BJ (cell line): ENCODE results near the gene NTN3. TPM values are rescaled to one million over a fixed set of nuclear protein-coding genes. Genes with fewer than 3 reads are reported as not detected.

Experiments used
- CTCF ChIA-PET: fragments of 350-600 bp; formaldehyde crosslinking; extraction: SDS; loops from one replicate; lab custom pipeline; 2021; ENCODE audit warnings: antibody characterized with exemption, inconsistent platforms; lab: Yijun Ruan, JAX
- POLR2A ChIA-PET: fragments of 300-600 bp; sonication (Branson Sonifier 250); formaldehyde crosslinking; extraction: SDS; loops from one replicate; lab custom pipeline; 2021; ENCODE audit warnings: antibody characterized with exemption; lab: Charles Lee
- DNase-seq: peaks from one replicate; pipeline ENCODE4 v3.0.0-alpha.2; 2011; ENCODE audit warnings: low read depth
- H3K27me3 ChIP-seq: 2 replicates; pipeline ENCODE4 v1.6.0; 2011; ENCODE audit warnings: low read length; ENCODE audit not compliant: control insufficient read depth, insufficient read depth
- H3K36me3 ChIP-seq: 2 replicates; pipeline ENCODE4 v1.5.1; 2011; ENCODE audit warnings: low read length; ENCODE audit not compliant: control insufficient read depth, insufficient read depth
- H3K4me3 ChIP-seq: 2 replicates; pipeline ENCODE4 v1.5.1; 2011; ENCODE audit warnings: low read depth, mild to moderate bottlenecking, control low read depth, low read length
- polyA plus RNA-seq: library from polyadenylated mRNA; depleted of rRNA; stranded (reverse); fragments of >200 nt; gene quantifications from 2 replicates; pipeline ENCODE4 v1.2.3, GENCODE V29; 2011
- TF ChIP-seq, protein P1 (sequence below): IDR thresholded peaks from 2 replicates; pipeline ENCODE4 v1.5.1; 2011; ENCODE audit warnings: low read depth, mild to moderate bottlenecking, control low read depth, inconsistent platforms, low read length, moderate library complexity; ENCODE audit not compliant: insufficient read depth

The NTN3 gene
- polyA plus RNA-seq, 1 experiment = 0.09 TPM

- POLR2A ChIA-PET = no interaction called here
- no peak overlapping the region for H3K4me3 ChIP-seq
- TF ChIP-seq, protein P1, sequence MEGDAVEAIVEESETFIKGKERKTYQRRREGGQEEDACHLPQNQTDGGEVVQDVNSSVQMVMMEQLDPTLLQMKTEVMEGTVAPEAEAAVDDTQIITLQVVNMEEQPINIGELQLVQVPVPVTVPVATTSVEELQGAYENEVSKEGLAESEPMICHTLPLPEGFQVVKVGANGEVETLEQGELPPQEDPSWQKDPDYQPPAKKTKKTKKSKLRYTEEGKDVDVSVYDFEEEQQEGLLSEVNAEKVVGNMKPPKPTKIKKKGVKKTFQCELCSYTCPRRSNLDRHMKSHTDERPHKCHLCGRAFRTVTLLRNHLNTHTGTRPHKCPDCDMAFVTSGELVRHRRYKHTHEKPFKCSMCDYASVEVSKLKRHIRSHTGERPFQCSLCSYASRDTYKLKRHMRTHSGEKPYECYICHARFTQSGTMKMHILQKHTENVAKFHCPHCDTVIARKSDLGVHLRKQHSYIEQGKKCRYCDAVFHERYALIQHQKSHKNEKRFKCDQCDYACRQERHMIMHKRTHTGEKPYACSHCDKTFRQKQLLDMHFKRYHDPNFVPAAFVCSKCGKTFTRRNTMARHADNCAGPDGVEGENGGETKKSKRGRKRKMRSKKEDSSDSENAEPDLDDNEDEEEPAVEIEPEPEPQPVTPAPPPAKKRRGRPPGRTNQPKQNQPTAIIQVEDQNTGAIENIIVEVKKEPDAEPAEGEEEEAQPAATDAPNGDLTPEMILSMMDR = no peak
- CTCF ChIA-PET = interaction anchor here (0.6 to 1.1 kb wide), 2 partner anchors 70 to 103 kb away, joined by 3 to 4 read pairs; partner anchors contain the start of gene ABCA3
- peaks cover 19% of the 10 kb centered on the region for H3K36me3 ChIP-seq
- DNase-seq = no peak
- no peaks in the 10 kb centered on the region for H3K27me3 ChIP-seq
Measured at GRCh38 chr16:2443555-2443954, 27.5 kb upstream of the NTN3 start.

DNA sequence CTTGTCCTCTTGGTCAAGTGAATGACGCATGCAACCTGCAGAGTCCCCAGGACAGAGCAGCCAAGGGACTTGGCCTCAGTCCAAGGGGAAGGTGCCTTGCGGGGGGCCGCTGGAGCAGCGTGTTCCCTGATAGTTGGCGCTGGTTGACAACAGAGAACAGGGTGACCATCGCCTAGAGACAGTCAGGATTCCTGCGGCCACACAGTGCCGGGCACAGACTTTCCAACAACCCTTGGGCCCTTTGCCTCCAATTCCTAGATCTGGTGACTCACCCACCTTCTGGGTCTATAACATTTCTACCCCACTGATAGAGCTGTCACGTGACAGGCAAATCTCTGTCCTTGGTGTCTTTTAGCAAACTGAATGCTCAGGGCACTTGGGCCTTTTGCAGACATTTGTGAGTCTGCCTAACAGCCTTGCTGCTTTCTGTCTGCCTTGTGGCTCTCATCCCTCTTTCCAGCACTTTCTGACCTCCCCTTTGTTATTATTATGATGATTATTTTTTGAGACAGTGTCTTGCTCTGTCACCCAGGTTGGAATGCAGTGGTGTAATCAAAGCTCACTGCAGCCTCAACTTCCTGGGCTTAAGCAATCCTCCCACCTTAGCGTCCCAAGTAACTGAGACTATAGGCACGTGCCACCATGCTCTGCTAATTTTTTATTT lies 23.0 kb upstream of the NTN3 start:
- ChIA-PET POLR2A (no interaction called here), CTCF (no interaction called here)
- H3K4me3 ChIP-seq = no peak overlapping the region
- no peak for DNase-seq
- H3K36me3 ChIP-seq = peaks cover 20% of the 10 kb centered on the region
- no peaks in the 10 kb centered on the region for H3K27me3 ChIP-seq
- TF ChIP-seq, protein P1 = no peak

- DNase-seq = no peak
- H3K36me3 ChIP-seq = peaks cover 27% of the 10 kb centered on the region
- ChIA-PET POLR2A (no interaction called here), CTCF (no interaction called here)
- no peaks in the 10 kb centered on the region for H3K27me3 ChIP-seq
- no peak overlapping the region for H3K4me3 ChIP-seq
- TF ChIP-seq, protein P1 = no peak
Measured at GRCh38 chr16:2449118-2449517, 22.0 kb upstream of the NTN3 start.

DNA sequence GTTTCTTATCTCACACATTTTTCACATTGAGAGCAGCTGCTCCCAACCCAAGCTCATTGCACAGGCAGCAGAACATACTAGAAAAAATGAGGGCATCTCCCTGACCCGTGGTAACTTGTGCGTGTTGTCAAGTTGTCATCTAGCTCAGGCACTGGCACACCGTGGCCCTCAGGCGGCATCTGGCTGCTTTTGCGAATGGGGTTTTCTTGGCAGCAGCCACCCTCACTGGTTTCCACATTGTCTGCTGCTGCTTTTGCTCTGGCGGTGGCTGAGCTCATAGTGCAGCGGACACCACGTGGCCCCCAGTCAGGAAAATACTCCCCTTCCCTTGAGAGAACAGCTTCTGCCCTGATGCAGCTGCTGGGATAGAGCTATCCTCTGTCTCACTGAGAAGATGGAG lies 20.6 kb upstream of the NTN3 start:
- no peak for DNase-seq
- Histone ChIP-seq H3K36me3 (peaks cover 21% of the 10 kb centered on the region), H3K27me3 (no peaks in the 10 kb centered on the region), H3K4me3 (no peak overlapping the region)
- TF ChIP-seq, protein P1 = no peak
- CTCF ChIA-PET = no interaction called here
- POLR2A ChIA-PET = interaction anchor here (0.6 kb wide), 1 partner anchor 132 kb away, joined by 5 read pairs; no protein-coding TSS in a partner anchor

GRCh38 chr16:2450975-2451381 lies 20.1 kb upstream of the NTN3 start:
- CTCF ChIA-PET = no interaction called here
- no peak overlapping the region for H3K4me3 ChIP-seq
- no peak for DNase-seq
- TF ChIP-seq, protein P1 = no peak
- peaks cover 21% of the 10 kb centered on the region for H3K36me3 ChIP-seq
- POLR2A ChIA-PET = interaction anchor here (0.6 kb wide), 1 partner anchor 132 kb away, joined by 5 read pairs; no protein-coding TSS in a partner anchor
- no peaks in the 10 kb centered on the region for H3K27me3 ChIP-seq
